HepG2 (cell line): ENCODE measurements around the gene CSNK1D. TPM values are rescaled to one million over a fixed set of nuclear protein-coding genes. Genes with fewer than 3 reads are reported as not detected.

Experiments
- ATAC-seq: fragments of 200-7000 bp; cut with Tn5 transposase; 3 replicates; pipeline ENCODE4 v1.9.1; 2020; ENCODE audit warnings: mild to moderate bottlenecking, moderate library complexity
- BruUV-seq: library from RNA; stranded (reverse); fragments of 400-500 nt; replicated peaks from 2 replicates; lab custom pipeline; 2021; lab: Mats Ljungman, UMichigan
- CTCF ChIA-PET: fragments of 300-600 bp; formaldehyde crosslinking; extraction: SDS; loops from one replicate; lab custom pipeline; 2021; ENCODE audit warnings: low total read pairs, inconsistent platforms, low intra/inter-chr PET ratio; lab: Yijun Ruan, JAX
- POLR2A ChIA-PET: fragments of 350-600 bp; sonication (Branson Sonifier 250); formaldehyde crosslinking; loops from one replicate; lab custom pipeline; 2020; ENCODE audit warnings: antibody characterized with exemption, inconsistent platforms; lab: Yijun Ruan, JAX
- DNase-seq: peaks from one replicate; pipeline ENCODE4 v3.0.0-alpha.2; 2015; ENCODE audit warnings: low spot score
- FAIRE-seq: peaks from 3 replicates; lab custom pipeline; 2011; peaks lifted over from hg19 to GRCh38; lab: Jason Lieb, UNC
- H2AFZ ChIP-seq: one replicate; pipeline ENCODE4 v1.6.1; 2011; ENCODE audit warnings: low read length, inconsistent platforms
- H3K27ac ChIP-seq: fragments of 300-600 bp; 3 replicates; pipeline ENCODE4 v1.8.0; 2011; ENCODE audit warnings: mixed run types, mild to moderate bottlenecking, mixed read lengths, low read length, inconsistent platforms; ENCODE audit not compliant: insufficient read depth; ENCODE audit errors: extremely low read length
- H3K27me3 ChIP-seq, 2 experiments: fragments of 200-600 bp in 1 of 2; 2 replicates in 1 of 2; 3 replicates in 1 of 2; pipeline versions ENCODE4 v1.6.0 to v1.8.0; 2011; ENCODE audit warnings: low read length in 2 of 2, mild to moderate bottlenecking in 2 of 2, moderate library complexity in 2 of 2, inconsistent platforms in 1 of 2; ENCODE audit not compliant: insufficient read depth in 2 of 2, control insufficient read depth in 1 of 2
- H3K36me3 ChIP-seq, 2 experiments: fragments of 200-600 bp in 1 of 2; replicated peaks in 1 of 2; 2 replicates in 1 of 2; 3 replicates in 1 of 2; pipeline versions ENCODE4 v1.5.1 to v1.8.0; 2011; ENCODE audit warnings: low read length in 2 of 2, inconsistent platforms in 1 of 2; ENCODE audit not compliant: insufficient read depth in 2 of 2, control insufficient read depth in 1 of 2
- H3K4me1 ChIP-seq: 2 replicates; pipeline ENCODE4 v1.5.1; 2012; ENCODE audit warnings: low read length, inconsistent platforms; ENCODE audit not compliant: insufficient read depth
- H3K4me2 ChIP-seq: 2 replicates; pipeline ENCODE4 v1.6.0; 2011; ENCODE audit warnings: low read depth, low read length, inconsistent platforms
- H3K4me3 ChIP-seq, 3 experiments: fragments of 200-600 bp in 1 of 3; sonication (generic), shearing (Covaris generic) in 1 of 3; replicated peaks in 1 of 3; 2 replicates each; pipeline ENCODE4 v1.5.1; 2011 to 2016; ENCODE audit warnings: low read length in 3 of 3, inconsistent platforms in 2 of 3, low read depth in 2 of 3, mild to moderate bottlenecking in 2 of 3, control low read depth in 1 of 3, mixed read lengths in 1 of 3; ENCODE audit not compliant: insufficient read depth in 1 of 3
- H3K79me2 ChIP-seq: one replicate; pipeline ENCODE4 v1.6.1; 2011; ENCODE audit warnings: low read length, inconsistent platforms; ENCODE audit not compliant: insufficient read depth
- H3K9ac ChIP-seq: 2 replicates; pipeline ENCODE4 v1.6.0; 2011; ENCODE audit warnings: mild to moderate bottlenecking, low read depth, low read length, inconsistent platforms; ENCODE audit not compliant: insufficient read depth
- H3K9me3 ChIP-seq: 2 replicates; pipeline ENCODE4 v1.5.1; 2012; ENCODE audit warnings: mild to moderate bottlenecking, low read length
- H4K20me1 ChIP-seq: 2 replicates; pipeline ENCODE4 v1.6.0; 2011; ENCODE audit warnings: inconsistent platforms, mild to moderate bottlenecking, low read length, moderate library complexity; ENCODE audit not compliant: insufficient read depth
- FOXA1 ChIP-seq, 2 experiments: fragments of 450-650 bp in 1 of 2; sonication (generic) in 1 of 2; formaldehyde crosslinking in 1 of 2; IDR thresholded peaks; 2 replicates each; pipeline versions ENCODE4 v1.4.0 to v1.6.1; 2016 to 2020; ENCODE audit warnings: missing genetic modification reagents in 1 of 2
- FOXM1 ChIP-seq: sonication (generic); formaldehyde crosslinking; IDR thresholded peaks from 2 replicates; pipeline ENCODE4 v1.5.0; 2020; ENCODE audit warnings: missing genetic modification reagents
- GFI1 ChIP-seq: sonication (generic); formaldehyde crosslinking; IDR thresholded peaks from 2 replicates; pipeline ENCODE4 v1.5.0; 2020; ENCODE audit warnings: missing genetic modification reagents, mild to moderate bottlenecking, borderline replicate concordance
- NBN ChIP-seq: fragments of 450-650 bp; conservative IDR thresholded peaks from 2 replicates; pipeline ENCODE4 v1.6.1; 2017
- NFKB2 ChIP-seq: sonication (generic); formaldehyde crosslinking; IDR thresholded peaks from 2 replicates; pipeline ENCODE4 v1.4.0; 2020; ENCODE audit warnings: missing genetic modification reagents, borderline replicate concordance
- NFYC ChIP-seq: IDR thresholded peaks from 2 replicates; pipeline ENCODE4 v1.6.1; 2016; ENCODE audit warnings: missing genetic modification reagents, missing compliant biosample characterization
- SMAD1 ChIP-seq: sonication (generic); formaldehyde crosslinking; IDR thresholded peaks from 2 replicates; pipeline ENCODE4 v1.4.0; 2020; ENCODE audit warnings: missing genetic modification reagents, low read depth, mild to moderate bottlenecking, borderline replicate concordance
- SPEN ChIP-seq: sonication (generic); formaldehyde crosslinking; IDR thresholded peaks from 2 replicates; pipeline ENCODE4 v1.5.1; 2020; ENCODE audit warnings: low read depth, mild to moderate bottlenecking, missing genetic modification reagents
- YEATS2 ChIP-seq: sonication (generic); formaldehyde crosslinking; IDR thresholded peaks from 2 replicates; pipeline ENCODE4 v1.4.0; 2020; ENCODE audit warnings: missing genetic modification reagents, borderline replicate concordance
- ZC3H13 ChIP-seq: sonication (generic); formaldehyde crosslinking; IDR thresholded peaks from 2 replicates; pipeline ENCODE4 v1.8.1; 2023; ENCODE audit warnings: mild to moderate bottlenecking, missing genetic modification reagents, moderate library complexity
- ZKSCAN5 ChIP-seq: sonication (generic); formaldehyde crosslinking; IDR thresholded peaks from 2 replicates; pipeline ENCODE4 v1.5.1; 2020; ENCODE audit warnings: mild to moderate bottlenecking, missing genetic modification reagents
- ZMYM3 ChIP-seq: sonication (generic); formaldehyde crosslinking; IDR thresholded peaks from 2 replicates; pipeline ENCODE4 v1.5.1; 2020; ENCODE audit warnings: mild to moderate bottlenecking, missing genetic modification reagents
- ZNF225 ChIP-seq: sonication (generic); formaldehyde crosslinking; IDR thresholded peaks from 2 replicates; pipeline ENCODE4 v1.4.0; 2020; ENCODE audit warnings: mild to moderate bottlenecking, missing genetic modification reagents
- ZNF232 ChIP-seq: sonication (generic); formaldehyde crosslinking; IDR thresholded peaks from 2 replicates; pipeline ENCODE4 v1.4.0; 2020; ENCODE audit warnings: missing genetic modification reagents, borderline replicate concordance
- ZNF24 ChIP-seq: fragments of 450-650 bp; IDR thresholded peaks from 2 replicates; pipeline ENCODE4 v1.6.1; 2017; ENCODE audit warnings: antibody characterized with exemption, mild to moderate bottlenecking
- ZNF543 ChIP-seq: sonication (generic); formaldehyde crosslinking; IDR thresholded peaks from 2 replicates; pipeline ENCODE4 v1.4.0; 2020; ENCODE audit warnings: mild to moderate bottlenecking, missing genetic modification reagents
- ZNF83 ChIP-seq: sonication (generic); formaldehyde crosslinking; IDR thresholded peaks from 2 replicates; pipeline ENCODE4 v1.4.0; 2020; ENCODE audit warnings: missing genetic modification reagents, mild to moderate bottlenecking, borderline replicate concordance
- ZNF878 ChIP-seq: sonication (generic); formaldehyde crosslinking; IDR thresholded peaks from 2 replicates; pipeline ENCODE4 v1.8.1; 2023; ENCODE audit warnings: mild to moderate bottlenecking, missing genetic modification reagents, moderate library complexity
- ZSCAN30 ChIP-seq: sonication (generic); formaldehyde crosslinking; IDR thresholded peaks from 2 replicates; pipeline ENCODE4 v1.5.0; 2020; ENCODE audit warnings: mild to moderate bottlenecking, missing genetic modification reagents
- WGBS: methylation state at CpG from one replicate; pipeline ENCODE4 v1.1.6; 2017; ENCODE audit warnings: low lambda C conversion rate; 5-methylcytosine and 5-hydroxymethylcytosine counted together
- in situ Hi-C: cut with HindIII; loops from 2 replicates; pipeline ENCODE4 v1.10.0; 2017; ENCODE audit warnings: low pct_unique_long_range_greater_than_20kb; ENCODE audit not compliant: extremely low pct_ligation_motif_present
- intact Hi-C: fragments of 100-400 bp; cut with micrococcal nuclease; formaldehyde crosslinking; loops from one replicate; pipeline ENCODE4 v1.10.0; 2022; ENCODE audit not compliant: unreplicated experiment
- polyA plus RNA-seq, 8 experiments: library from polyadenylated mRNA; depleted of rRNA in 3 of 8; stranded (reverse) in 7 of 8; unstranded in 1 of 8; fragments of >200 nt; fragmentation: Illumina TruSeq in 4 of 8; extraction: Trizol in 4 of 8; gene quantifications; 2 replicates each; pipeline versions ENCODE4 v1.2.1 to v1.2.3, GENCODE V29; 2011 to 2016; ENCODE audit warnings: low read depth in 4 of 8, missing spikeins in 1 of 8, mixed read lengths in 1 of 8; ENCODE audit not compliant: insufficient read depth in 1 of 8
- total RNA-seq, 5 experiments: library from RNA; depleted of rRNA; stranded (reverse); fragments of >200 nt; fragmentation: Illumina TruSeq; extraction: Trizol; gene quantifications; 2 replicates each; pipeline ENCODE4 v1.2.3, GENCODE V29; 2016; ENCODE audit warnings: low read depth in 1 of 5
- TF ChIP-seq, protein P1 (sequence below): IDR thresholded peaks from 2 replicates; pipeline ENCODE4 v1.6.1; 2016
- TF ChIP-seq, protein P2 (sequence below): sonication (generic); formaldehyde crosslinking; IDR thresholded peaks from 2 replicates; pipeline ENCODE4 v1.9.0; 2022; ENCODE audit warnings: low read depth, missing genetic modification reagents
- TF ChIP-seq, protein P3 (sequence below): sonication (generic); formaldehyde crosslinking; IDR thresholded peaks from 2 replicates; pipeline ENCODE4 v1.5.0; 2020; ENCODE audit warnings: mild to moderate bottlenecking, missing genetic modification reagents
- TF ChIP-seq, protein P4 (sequence below): sonication (generic); formaldehyde crosslinking; IDR thresholded peaks from 2 replicates; pipeline ENCODE4 v1.4.0; 2020; ENCODE audit warnings: mild to moderate bottlenecking, missing genetic modification reagents

CSNK1D gene
- total and polyA plus RNA-seq, 2 of the 13 experiments (the other 11 are each of a cell fraction or from before 2014, with no cell fraction given), result 31.5 to 128 TPM

DNA sequence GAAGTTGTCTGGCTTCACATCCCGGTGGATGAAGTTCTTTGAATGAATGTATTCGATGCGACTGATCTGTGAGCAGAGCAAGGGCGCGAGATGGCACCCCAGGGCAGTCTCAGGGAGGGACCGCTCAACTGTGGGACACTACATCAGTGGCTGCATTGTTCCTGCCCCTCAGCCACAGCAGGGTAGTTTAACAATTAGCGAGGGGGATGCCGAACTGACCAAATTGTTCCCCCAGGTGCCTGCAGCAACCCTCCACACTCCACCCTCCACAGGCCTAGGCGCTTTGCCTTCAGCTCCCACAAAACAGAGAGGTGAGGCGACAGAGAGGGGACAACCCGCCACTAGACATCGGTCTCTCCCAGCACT is 20.3 kb downstream of the CSNK1D start:
- ChIA-PET CTCF (no interaction called here), POLR2A (interaction anchor here (3.2 kb wide), 1 partner anchor 11 kb away, joined by 11 read pairs; no protein-coding TSS in a partner anchor)
- H3K9me3 ChIP-seq, result no peaks in the 10 kb centered on the region
- ATAC-seq (no peak), FAIRE-seq (no peak), DNase-seq (no peak)
- H3K4me1 ChIP-seq, result no peaks in the 10 kb centered on the region
- BruUV-seq, result no TSS peak
- H3K27ac ChIP-seq, result no peak overlapping the region
- H3K79me2 ChIP-seq, result peaks cover 12% of the 10 kb centered on the region
- in situ Hi-C loops (no loop called here), intact Hi-C loops (no loop called here)
- H3K27me3 ChIP-seq, result no peaks in the 10 kb centered on the region
- peaks cover 59 to 82% of the 10 kb centered on the region in 2 experiments for H3K36me3 ChIP-seq
- H2AFZ ChIP-seq, result no peak overlapping the region
- no peak overlapping the region for H3K9ac ChIP-seq
- no peak overlapping the region for H3K4me3 ChIP-seq
- over 99% methylated on average over 12 of the region's 12 CpGs for WGBS
- no peak overlapping the region for H3K4me2 ChIP-seq
- peaks cover 22% of the 10 kb centered on the region for H4K20me1 ChIP-seq
- TF ChIP-seq ZNF24 (no peak), YEATS2 (CRISPR knock-in tag) (no peak), SPEN (CRISPR knock-in tag) (no peak), NFKB2 (no peak), ZNF83 (CRISPR knock-in tag) (no peak), ZMYM3 (no peak), ZKSCAN5 (no peak), SMAD1 (CRISPR knock-in tag) (0 out of 2 replicates have a peak, but pooled peaks have one; percentile 12), FOXM1 (CRISPR knock-in tag) (no peak), ZSCAN30 (no peak), NFYC (no peak), ZNF225 (CRISPR knock-in tag) (0 out of 2 replicates have a peak, but pooled peaks have one; percentile 11), ZNF878 (CRISPR knock-in tag) (no peak), GFI1 (CRISPR knock-in tag) (no peak), FOXA1 (IDR thresholded peaks at IDR 0.05) (no peak), FOXA1 (CRISPR knock-in tag; IDR thresholded peaks at IDR 0.05) (no peak), NBN (no peak), ZNF232 (CRISPR knock-in tag) (no peak), ZC3H13 (peak; percentile 54; the same call in 1 of the 2 replicates), ZNF543 (CRISPR knock-in tag) (no peak)
- TF ChIP-seq, protein P1, sequence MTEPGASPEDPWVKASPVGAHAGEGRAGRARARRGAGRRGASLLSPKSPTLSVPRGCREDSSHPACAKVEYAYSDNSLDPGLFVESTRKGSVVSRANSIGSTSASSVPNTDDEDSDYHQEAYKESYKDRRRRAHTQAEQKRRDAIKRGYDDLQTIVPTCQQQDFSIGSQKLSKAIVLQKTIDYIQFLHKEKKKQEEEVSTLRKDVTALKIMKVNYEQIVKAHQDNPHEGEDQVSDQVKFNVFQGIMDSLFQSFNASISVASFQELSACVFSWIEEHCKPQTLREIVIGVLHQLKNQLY (CRISPR knock-in tag), result no peak
- TF ChIP-seq, protein P2, sequence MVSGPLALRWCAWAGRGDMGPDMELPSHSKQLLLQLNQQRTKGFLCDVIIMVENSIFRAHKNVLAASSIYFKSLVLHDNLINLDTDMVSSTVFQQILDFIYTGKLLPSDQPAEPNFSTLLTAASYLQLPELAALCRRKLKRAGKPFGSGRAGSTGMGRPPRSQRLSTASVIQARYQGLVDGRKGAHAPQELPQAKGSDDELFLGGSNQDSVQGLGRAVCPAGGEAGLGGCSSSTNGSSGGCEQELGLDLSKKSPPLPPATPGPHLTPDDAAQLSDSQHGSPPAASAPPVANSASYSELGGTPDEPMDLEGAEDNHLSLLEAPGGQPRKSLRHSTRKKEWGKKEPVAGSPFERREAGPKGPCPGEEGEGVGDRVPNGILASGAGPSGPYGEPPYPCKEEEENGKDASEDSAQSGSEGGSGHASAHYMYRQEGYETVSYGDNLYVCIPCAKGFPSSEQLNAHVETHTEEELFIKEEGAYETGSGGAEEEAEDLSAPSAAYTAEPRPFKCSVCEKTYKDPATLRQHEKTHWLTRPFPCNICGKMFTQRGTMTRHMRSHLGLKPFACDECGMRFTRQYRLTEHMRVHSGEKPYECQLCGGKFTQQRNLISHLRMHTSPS, result no peak
- TF ChIP-seq, protein P3, sequence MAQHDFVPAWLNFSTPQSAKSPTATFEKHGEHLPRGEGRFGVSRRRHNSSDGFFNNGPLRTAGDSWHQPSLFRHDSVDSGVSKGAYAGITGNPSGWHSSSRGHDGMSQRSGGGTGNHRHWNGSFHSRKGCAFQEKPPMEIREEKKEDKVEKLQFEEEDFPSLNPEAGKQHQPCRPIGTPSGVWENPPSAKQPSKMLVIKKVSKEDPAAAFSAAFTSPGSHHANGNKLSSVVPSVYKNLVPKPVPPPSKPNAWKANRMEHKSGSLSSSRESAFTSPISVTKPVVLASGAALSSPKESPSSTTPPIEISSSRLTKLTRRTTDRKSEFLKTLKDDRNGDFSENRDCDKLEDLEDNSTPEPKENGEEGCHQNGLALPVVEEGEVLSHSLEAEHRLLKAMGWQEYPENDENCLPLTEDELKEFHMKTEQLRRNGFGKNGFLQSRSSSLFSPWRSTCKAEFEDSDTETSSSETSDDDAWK, result no peak
- TF ChIP-seq, protein P4, sequence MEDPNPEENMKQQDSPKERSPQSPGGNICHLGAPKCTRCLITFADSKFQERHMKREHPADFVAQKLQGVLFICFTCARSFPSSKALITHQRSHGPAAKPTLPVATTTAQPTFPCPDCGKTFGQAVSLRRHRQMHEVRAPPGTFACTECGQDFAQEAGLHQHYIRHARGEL (CRISPR knock-in tag), result 0 out of 2 replicates have a peak, but pooled peaks have one; percentile 28
